HG02885 (cell line): ENCODE measurements around the gene AEBP2.
A peak's percentile ranks its signal among the peaks of the same experiment; 100 is the strongest.
"Not testable (repeated sequence)": the region's sequence is repeated elsewhere in the genome, so short reads cannot be mapped to it uniquely, and the experiment has no call there.

ENCODE experiments used
- ATAC-seq: cut with Tn5 transposase; IDR thresholded peaks from one replicate; pipeline ENCODE4 v1.9.1; 2021; ENCODE audit warnings: mild to moderate bottlenecking; ENCODE audit not compliant: unreplicated experiment, poor library complexity

The AEBP2 gene

DNA sequence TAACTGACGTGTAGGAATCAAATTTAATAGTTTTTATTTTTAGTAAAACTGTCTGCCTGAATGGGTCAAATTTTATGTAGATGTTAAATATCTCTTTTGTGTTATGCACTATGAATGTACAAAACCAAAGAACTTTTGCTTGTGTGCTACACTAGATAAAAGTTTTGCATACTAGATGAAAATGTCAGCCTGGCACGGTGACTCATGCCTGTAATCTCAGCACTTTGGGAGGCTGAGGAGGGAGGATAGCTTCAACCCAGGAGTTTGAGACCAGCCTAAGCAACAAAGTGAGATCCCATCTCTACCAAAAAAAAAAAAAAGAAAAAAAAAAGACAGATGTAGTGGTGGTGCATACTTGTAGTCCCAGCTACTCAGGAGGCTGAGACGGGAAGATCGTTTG, 11.1 kb downstream of the AEBP2 start:
- no peak for ATAC-seq

DNA sequence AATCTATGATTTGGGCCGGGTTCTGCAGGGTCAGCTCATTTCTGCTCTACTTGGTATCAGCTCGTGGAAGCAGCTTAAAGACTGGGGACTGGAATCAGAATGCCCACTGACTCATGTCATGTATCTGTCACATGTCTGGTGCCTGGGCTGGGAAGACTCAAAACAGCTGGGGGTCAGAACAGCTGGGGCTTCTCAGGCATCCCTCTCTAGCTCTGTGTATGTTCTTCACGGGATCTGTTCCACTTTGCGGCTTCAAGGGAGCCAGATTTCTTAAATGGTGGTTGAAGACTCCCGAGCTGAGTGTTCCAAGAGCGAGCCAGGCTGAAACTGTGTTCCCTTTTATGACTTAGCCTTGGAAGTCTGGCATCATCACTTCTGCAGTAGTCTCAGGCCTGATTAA, 11.9 kb downstream of the AEBP2 start:
- ATAC-seq: no peak

DNA sequence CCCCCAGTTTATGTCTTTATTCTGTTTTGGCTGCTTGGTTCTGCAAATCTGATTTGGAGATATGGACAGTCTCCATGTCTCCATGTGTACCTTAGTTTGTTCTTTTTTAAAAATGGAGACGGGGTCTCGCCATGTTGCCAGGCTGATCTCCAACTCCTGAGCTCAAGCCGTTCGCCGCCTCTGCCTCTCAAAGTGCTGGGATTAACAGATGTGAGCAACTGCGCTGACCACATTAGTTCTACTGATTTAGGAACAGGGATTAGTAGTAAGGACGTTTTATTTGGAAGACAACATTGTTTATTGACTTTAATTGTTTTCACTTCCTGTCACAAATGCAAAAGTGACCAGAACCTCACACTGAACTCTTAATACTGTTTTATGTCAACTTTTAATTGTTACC, 14.7 kb downstream of the AEBP2 start:
- no peak for ATAC-seq

DNA sequence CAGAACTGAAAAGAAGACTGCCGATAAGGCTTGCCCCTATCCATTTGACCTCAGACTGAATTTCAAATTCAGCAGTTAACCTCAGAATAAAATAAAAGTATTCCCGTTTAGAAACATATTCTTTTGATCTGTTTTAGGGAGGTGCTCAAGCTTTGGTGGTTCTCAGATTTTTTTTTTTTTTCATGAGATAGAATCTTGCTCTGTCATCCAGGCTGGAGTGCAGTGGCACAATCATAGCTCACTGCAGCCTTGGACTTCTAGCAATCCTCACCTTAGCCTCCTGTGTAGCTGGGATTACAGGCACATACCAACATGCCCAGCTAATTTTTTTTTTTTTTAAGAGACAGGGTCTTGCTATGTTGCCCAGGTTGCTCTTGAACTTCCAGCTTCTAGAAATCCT, 15.5 kb downstream of the AEBP2 start:
- no peak for ATAC-seq

DNA sequence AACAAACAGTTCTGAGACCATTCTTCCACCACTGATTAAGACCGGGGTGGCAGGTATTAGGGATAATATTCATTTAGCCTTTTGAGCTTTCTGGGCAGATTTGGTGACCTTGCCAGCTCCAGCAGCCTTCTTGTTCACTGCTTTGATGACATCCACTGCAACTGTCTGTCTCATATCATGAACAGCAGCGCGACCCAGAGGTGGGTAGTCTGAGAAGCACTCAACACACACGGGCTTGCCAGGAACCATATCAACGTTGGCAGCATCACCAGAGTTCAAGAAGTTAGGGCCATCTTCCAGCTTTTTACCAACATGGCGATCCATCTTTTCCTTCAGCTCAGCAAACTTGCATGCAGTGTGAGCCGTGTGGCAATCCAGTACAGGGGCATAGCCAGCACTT, 16.9 kb downstream of the AEBP2 start:
- no peak for ATAC-seq

DNA sequence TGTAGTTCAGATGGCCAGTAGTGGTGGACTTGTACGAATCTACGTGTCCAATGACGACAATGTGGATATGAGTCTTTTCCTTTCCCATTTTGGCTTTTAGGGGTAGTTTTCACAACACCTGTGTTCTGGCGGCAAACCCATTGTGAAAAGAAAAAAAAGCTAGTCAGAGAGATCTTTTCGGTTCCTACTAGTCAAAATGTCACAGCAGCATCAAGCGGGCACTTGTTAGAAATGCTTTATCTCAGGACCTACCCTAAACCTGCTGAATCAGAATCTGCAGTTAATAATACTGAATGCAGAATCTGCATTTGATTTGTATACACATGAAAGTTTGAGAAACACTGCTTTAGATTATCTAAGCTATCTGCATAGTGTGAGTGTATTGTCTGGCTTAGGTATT, 18.3 kb downstream of the AEBP2 start:
- no peak for ATAC-seq

DNA sequence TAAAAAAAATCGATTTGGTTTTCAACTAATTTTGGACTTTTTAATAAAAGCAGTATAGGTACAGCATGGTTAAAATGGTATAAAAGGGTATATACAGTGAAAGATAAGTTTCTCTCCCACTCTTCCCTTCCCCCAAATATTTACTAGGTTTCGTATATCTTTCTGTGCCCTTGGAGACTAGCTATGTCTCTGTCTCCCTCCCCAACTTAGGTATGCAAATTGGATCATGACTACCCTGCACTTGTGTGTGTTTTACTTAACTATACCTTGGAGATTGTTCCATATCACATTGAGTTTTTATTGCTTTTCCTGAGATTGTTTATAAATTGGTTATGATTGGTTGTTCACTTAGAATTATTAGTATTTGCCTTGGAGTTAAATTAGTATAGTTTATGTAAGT, 19.4 kb downstream of the AEBP2 start:
- no peak for ATAC-seq

DNA sequence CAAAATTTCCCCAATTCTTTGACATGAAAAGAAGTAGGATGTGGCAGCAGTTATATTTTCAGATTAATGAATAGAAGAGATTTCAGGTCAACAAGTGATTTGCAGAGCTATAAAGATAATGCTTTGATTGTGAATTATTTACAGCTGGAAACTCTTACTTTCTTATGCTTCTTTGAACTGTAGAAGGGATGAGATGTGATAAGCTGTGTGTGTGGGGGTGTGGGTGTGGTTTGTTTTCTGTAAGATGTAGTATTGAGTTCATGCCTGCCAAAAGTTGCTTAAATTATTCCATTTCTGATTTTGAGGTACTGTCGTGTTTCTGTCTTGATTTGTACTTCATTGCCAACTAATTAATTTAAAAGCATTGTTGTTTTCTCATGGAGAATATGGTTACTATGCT, 22.7 kb downstream of the AEBP2 start:
- ATAC-seq: no peak

DNA sequence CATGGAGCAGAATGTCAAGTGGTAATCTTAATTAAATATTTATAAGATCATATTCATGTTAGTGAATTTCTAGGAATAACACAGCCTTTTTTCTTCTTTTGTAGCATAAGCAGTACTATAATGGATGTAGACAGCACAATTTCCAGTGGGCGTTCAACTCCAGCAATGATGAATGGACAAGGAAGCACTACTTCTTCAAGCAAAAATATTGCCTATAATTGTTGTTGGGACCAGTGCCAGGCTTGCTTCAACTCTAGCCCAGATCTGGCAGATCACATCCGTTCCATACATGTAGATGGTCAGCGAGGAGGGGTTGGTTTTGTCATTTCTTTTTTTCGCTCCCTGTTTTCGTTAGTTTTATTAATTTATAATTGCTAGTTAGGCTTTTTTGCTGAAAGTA, 23.1 kb downstream of the AEBP2 start:
- no peak for ATAC-seq

DNA sequence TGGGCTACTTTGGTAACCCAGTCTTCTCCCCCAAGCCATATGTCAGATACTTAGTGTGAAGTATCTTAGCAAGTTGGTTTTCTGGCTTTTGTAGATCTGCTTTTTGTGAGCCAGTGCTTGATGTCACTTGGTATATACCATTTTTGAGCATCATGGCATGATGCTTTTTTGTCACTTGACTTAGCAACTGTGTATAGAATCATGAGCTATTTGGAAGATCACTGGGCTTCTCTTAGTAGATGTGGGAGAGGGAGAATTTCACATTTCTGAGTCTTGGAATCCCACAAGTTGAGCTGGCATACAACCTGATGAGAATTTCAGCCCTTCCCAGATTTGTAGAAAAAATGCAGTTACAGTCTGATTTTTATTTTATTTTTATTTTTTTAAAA, 24.9 kb downstream of the AEBP2 start:
- no peak for ATAC-seq

DNA sequence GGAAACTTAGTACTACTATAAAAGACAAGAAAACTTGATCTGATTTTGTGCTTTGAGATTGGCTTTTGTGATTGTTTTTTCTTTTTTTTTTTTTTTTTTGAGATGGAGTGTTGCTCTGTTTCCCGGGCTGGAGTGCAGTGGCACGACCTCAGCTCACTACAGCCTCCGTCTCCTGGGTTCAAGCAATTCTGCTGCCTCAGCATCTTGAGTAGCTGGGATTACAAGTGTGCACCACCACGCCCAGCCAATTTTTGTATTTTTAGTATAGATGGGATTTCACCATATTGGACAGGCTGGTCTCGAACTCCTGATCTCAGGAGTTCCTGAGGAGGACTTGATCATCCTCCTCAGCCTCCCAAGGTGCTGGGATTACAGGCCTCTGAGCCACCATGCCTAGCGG, 26.4 kb downstream of the AEBP2 start:
- ATAC-seq: no peak

DNA sequence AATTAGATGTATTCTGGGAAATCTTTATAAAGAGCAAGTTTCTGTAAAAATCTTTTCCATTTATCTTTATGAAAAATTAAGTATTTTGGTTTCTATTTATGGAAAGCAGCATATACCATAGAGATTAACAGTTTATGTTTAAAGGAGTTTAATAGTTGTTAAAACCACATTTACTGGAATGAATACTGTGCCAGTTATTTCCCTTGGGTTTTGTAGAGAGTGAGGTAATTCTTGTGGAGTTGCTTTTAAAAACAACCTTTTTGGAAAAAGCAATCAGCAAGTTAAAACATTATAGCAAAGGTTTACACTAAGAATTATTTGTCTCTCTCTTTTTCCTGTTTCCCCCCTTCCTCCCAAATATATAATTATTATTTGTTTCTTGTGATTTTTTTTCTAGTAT, 34.9 kb downstream of the AEBP2 start:
- ATAC-seq: no peak

DNA sequence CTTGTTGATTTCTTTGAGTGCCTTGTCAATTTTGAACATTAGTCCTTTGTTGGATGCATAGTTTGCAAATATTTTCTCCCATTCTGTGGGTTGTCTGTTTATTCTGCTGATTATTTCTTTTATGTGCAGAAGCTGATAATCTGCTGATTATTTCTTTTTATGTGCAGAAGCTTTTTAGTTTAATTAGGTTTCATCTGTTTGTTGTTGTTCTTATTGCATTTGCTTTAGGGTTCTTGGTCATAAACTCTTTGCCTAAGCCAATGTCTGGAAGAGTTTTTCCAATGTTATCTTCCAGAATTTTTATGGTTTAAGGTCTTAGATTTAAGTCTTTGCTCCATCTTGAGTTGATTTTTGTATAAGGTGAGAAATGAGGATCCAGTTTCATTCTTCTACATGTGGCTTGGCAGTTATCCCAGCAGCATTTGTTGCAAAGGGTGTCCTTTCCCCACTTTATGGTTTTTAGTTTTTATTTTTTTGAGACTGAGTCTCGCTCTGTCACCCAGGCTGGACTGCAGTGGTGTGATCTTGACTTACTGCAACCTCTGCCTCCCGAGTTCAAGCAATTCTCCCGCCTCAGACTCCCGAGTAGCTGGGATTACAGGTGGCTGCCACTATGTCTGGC, 36.7 kb downstream of the AEBP2 start:
- ATAC-seq: not testable (repeated sequence)

DNA sequence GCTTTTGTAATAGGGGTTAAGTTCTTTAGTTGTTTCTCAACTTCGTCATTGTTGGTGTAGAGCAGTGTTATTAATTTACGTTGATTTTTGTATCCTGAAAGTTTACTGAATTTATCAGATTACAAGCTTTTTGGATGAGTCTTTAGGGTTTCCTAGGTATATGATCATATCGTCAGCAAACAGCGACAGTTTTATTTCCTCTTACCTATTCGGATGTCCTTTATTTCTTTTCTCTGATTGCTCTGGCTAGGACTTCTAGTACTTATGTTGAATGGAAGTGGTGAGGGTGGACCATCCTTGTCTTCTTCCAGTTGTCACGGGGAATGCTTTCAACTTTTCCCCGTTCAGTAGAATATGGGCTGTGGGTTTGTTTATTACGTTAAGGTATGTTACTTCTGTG, 37.8 kb downstream of the AEBP2 start:
- ATAC-seq: no peak

DNA sequence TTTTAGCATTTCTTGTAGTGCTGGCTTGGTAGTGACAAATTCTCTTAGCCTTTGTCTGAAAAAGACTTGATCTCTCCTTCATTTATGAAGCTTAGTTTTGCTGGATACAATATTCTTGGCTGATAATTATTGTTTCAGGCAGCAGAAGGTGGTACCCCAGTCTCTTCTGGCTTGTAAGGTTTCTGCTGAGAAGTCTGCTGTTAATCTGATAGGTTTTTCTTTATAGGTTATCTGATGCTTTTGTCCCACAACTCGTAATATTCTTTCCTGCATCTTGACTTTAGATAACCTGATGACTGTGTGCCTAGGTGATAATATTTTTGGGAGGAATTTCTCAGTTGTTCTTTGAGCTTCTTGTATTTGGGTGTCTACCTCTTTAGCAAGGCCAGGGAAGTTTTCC, 41.2 kb downstream of the AEBP2 start:
- ATAC-seq: no peak

DNA sequence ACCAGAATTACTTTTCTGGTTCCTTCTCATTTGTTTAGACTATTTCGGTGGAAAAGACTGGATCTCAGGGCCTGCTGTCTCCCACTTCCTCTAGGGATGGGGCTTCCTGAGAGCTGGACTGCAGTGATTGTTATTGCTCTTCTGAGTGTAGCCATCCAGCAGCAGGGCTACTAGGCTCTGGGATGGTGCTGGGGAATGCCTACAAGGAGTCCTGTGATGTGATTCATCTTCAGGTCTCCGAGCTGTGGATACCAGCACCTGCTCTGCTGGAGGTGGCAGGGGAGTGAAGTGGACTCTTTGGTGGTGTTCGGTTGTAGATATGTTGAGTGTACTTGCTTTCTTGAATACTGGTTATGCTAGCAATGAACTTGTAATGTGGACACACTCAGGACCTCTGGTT, 42.7 kb downstream of the AEBP2 start:
- ATAC-seq: peak; percentile 1

DNA sequence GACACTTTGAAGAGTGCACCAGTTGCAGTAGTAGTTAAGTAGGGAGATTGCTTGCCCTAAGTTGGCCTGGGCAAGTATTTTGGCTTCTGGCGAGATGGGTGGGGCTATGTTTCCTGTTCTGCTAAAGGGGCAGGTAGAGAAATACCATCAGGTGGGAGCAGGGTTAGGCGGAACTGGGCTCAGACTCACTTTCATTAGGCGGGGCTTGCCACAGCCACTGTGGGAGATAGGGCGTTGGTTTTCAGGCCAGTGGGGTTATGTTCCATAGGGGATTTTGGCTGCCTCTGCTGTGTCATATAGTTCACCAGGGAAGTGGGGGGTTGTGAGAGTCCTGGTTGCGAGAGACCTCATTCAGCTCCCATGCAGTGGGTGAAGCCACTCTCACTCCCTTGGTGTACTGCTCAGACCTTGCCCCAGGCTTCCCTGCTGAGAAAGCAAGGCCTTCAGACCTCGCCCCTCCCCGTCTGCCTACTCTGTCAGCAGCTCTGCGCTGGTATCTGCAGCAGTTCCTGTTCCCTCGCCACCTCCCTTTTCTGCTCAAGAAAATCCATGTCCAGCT, 43.3 kb downstream of the AEBP2 start:
- peak; percentile 91 for ATAC-seq

DNA sequence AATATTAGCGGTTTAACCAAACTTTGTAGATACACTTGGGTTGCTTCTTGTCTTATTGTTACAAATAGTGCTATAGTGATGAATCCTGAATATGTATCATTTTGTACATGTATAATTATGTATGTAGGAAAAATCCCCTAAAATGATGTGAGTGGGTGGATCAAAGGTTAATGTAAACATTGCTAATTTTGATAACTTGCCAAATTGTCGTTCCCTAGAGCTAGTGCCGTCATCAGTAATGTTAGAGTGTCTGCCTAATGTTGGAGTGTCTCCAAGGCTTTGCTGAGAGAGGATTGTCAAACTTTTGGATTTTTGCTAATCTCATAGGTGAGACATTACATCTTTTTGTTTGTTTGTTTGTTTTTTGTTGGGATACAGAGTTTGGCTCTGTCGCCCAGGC, 44.4 kb downstream of the AEBP2 start:
- ATAC-seq: no peak

DNA sequence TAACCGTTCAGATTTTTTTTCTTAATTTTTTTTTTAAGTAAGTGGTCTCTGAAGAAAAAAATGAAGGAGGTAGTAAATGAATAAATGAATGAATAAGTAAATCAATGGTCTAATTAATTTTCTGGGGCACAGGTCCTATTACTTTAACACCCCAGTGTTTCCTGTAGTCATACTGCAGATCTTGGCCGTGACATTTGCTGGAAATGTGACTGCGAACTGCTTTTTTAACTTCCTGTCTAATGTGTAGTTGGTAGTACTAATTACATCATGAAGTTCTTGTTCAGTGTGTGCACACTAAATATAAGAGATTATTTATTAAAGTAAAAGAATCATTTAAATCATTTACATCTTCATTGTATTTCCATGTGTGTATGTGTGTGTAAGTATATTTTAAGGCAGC, 45.4 kb downstream of the AEBP2 start:
- ATAC-seq: no peak

DNA sequence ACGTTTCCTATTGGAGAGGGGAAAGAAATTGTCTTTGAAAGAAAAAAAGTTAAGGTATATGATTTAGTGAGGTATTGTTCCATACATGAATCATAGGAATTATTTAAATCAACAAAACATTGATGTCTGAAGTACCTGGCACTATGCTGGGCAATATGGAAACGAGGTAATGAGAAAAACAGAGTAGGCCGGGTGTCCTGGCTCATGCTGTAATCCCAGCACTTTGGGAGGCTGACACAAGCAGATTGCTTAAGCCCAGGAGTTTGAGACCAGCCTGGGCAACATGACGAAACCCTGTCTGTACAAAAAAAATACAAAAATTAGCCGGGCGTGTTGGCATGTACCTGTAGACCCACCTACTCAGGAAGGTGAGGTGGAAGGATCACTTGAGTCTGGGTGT, 45.9 kb downstream of the AEBP2 start:
- ATAC-seq: no peak

DNA sequence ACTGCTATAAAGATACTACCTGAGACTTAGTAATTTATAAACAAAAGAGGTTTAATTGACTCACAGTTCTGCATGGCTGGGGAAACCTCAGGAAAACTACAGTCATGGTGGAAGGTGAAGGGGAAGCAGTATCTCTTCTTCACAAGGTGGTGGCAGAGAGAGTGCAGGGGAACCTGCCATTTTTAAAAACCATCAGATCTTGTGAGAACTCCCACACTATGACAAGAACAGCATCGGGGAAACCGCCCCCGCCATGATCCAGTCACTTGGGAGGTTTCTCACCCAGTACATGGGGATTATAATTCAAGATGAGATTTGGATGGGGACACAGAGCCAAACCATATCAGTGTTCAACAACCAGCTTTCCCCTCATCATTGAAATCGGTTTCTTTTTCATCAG, 49.9 kb downstream of the AEBP2 start:
- ATAC-seq: no peak

DNA sequence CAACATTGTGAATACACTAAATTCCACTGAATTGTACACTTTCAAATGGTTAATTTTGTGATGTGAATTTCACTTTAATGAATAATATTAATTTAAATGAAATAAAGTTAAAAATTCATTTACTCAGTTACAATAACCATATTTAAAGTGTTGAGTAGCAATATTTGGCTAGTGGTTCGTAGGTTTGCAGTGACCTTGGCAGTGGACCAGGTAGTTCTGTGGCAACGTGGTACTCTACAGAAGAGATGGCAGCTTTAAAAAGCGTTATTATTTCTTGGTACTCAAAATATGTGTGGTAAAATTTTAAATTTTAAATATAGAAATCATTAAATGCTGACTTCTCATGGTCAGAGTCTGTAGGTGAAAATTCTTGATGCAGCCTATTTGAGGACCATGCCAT, 51.6 kb downstream of the AEBP2 start:
- ATAC-seq: no peak

DNA sequence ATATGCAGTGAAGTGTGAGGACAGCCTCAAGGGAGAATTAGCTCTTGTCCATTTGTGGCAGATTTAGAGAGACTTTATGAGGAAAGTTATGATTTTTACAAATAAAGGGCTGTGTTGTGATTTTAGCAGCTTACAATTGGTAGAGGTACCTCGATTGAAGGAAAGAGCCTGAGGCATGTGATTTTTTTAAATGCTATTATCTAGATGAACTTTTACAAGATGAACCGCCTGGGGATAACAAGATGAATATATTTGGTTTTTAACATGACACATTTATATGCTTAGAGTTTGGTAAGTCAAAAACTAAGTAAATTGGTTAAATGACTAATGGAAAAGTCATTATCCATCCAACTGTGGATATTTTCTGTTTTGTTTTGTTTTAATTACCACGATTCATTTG, 52.6 kb downstream of the AEBP2 start:
- no peak for ATAC-seq
